Loucy (cell line): ENCODE results near the gene ROBO2.

ENCODE experiments used
- H2AFZ ChIP-seq: fragments of 200-600 bp; sonication (generic); 2 replicates; pipeline ENCODE4 v1.6.0; 2016; ENCODE audit warnings: antibody characterized with exemption, mild to moderate bottlenecking, low read length, moderate library complexity
- H3F3A ChIP-seq: fragments of 200-600 bp; 2 replicates; pipeline ENCODE4 v1.6.0; 2016; ENCODE audit warnings: antibody characterized with exemption, low read depth, mild to moderate bottlenecking
- H3K27me3 ChIP-seq: fragments of 200-600 bp; sonication (generic); 2 replicates; pipeline ENCODE4 v1.6.1; 2014; ENCODE audit warnings: low read length, mild to moderate bottlenecking; ENCODE audit not compliant: insufficient read depth, poor library complexity, severe bottlenecking
- H3K36me3 ChIP-seq: fragments of 200-600 bp; sonication (generic); 2 replicates; pipeline ENCODE4 v1.6.1; 2016; ENCODE audit warnings: low read length; ENCODE audit not compliant: insufficient read depth
- H3K4me1 ChIP-seq: fragments of 200-600 bp; sonication (generic); 2 replicates; pipeline ENCODE4 v1.5.1; 2014; ENCODE audit warnings: low read length, mild to moderate bottlenecking; ENCODE audit not compliant: insufficient read depth, poor library complexity, severe bottlenecking
- H3K4me2 ChIP-seq: fragments of 200-600 bp; sonication (generic); 2 replicates; pipeline ENCODE4 v1.6.0; 2014; ENCODE audit warnings: antibody characterized with exemption, low read length, low read depth, mild to moderate bottlenecking; ENCODE audit not compliant: poor library complexity, severe bottlenecking
- H3K4me3 ChIP-seq: fragments of 200-600 bp; sonication (generic); 2 replicates; pipeline ENCODE4 v1.5.1; 2014; ENCODE audit warnings: low read length, mild to moderate bottlenecking, mixed read lengths; ENCODE audit not compliant: poor library complexity, severe bottlenecking
- H3K79me2 ChIP-seq: fragments of 200-600 bp; sonication (generic); 2 replicates; pipeline ENCODE4 v1.6.1; 2014; ENCODE audit warnings: low read length; ENCODE audit not compliant: insufficient read depth
- H3K9ac ChIP-seq: fragments of 200-600 bp; sonication (generic); 2 replicates; pipeline ENCODE4 v1.6.0; 2014; ENCODE audit warnings: mild to moderate bottlenecking, low read depth, low read length, moderate library complexity; ENCODE audit not compliant: poor library complexity, severe bottlenecking
- H3K9me2 ChIP-seq: fragments of 200-600 bp; sonication (generic); replicated peaks from 2 replicates; pipeline ENCODE4 v1.6.1; 2016; ENCODE audit warnings: low read depth, low read length, mixed read lengths
- H3K9me3 ChIP-seq: fragments of 200-600 bp; sonication (generic); 2 replicates; pipeline ENCODE4 v1.6.1; 2014; ENCODE audit warnings: mild to moderate bottlenecking, antibody characterized with exemption, low read length, low read depth; ENCODE audit not compliant: insufficient read depth
- H4K20me1 ChIP-seq: fragments of 200-600 bp; sonication (generic); 2 replicates; pipeline ENCODE4 v1.6.0; 2014; ENCODE audit warnings: antibody characterized with exemption, low read length, mild to moderate bottlenecking; ENCODE audit not compliant: insufficient read depth, poor library complexity, severe bottlenecking
- CTCF ChIP-seq: fragments of 200-600 bp; sonication (generic); conservative IDR thresholded peaks from 2 replicates; pipeline ENCODE4 v1.5.1; 2014; ENCODE audit warnings: mild to moderate bottlenecking, antibody characterized with exemption, low read length
- EZH2phosphoT487 ChIP-seq: fragments of 200-600 bp; IDR thresholded peaks from 2 replicates; pipeline ENCODE4 v1.6.1; 2018; ENCODE audit warnings: antibody characterized with exemption, mild to moderate bottlenecking, moderate library complexity, borderline replicate concordance

Gene ROBO2

DNA sequence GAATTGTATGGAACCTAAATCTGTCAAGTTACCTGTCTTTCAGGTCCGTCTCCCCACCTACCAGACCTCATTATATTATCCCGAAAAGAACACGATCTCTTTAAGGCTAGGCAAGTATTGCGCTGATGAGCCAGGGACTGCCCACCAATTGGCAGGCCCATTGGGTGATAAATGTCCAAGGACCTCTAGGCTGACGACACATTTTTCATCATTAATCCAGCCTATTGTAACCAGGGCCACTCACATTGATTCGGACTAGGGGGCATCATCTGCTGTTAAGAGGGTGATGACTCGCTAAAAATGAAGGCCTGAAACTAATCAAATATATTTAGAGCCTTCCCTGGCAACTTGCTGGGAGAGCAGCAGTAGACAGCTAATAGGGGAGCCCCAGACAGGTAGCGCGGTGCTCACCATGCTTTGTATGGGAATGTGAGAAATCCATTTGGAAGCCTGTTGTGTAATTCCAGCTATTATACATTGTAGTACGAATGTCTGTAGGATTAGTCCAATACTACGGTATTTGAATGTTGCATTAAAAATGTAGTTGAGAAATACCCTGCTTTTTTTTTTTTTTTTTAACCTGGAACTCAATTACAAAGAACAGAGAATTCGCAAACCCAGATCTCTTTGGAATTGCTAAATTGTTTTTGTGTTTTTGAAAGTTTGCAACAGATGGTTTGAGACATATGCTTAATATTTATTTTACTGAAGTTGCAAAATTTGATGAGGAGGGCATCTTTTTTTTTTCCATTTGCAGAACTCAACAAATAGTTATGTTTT lies 156.1 kb downstream of the ROBO2 start:
- no peak overlapping the region for H2AFZ ChIP-seq
- H3K4me3 ChIP-seq: no peak overlapping the region
- H3K36me3 ChIP-seq: no peaks in the 10 kb centered on the region
- no peak overlapping the region for H3K4me2 ChIP-seq
- no peak overlapping the region for H3K9ac ChIP-seq
- no peaks in the 10 kb centered on the region for H3F3A ChIP-seq
- H3K79me2 ChIP-seq: no peaks in the 10 kb centered on the region
- no peaks in the 10 kb centered on the region for H3K9me3 ChIP-seq
- H3K9me2 ChIP-seq: no peaks in the 10 kb centered on the region
- TF ChIP-seq CTCF (no peak), EZH2phosphoT487 (no peak)
- H4K20me1 ChIP-seq: no peaks in the 10 kb centered on the region
- H3K27me3 ChIP-seq: no peaks in the 10 kb centered on the region
- H3K4me1 ChIP-seq: no peaks in the 10 kb centered on the region

DNA sequence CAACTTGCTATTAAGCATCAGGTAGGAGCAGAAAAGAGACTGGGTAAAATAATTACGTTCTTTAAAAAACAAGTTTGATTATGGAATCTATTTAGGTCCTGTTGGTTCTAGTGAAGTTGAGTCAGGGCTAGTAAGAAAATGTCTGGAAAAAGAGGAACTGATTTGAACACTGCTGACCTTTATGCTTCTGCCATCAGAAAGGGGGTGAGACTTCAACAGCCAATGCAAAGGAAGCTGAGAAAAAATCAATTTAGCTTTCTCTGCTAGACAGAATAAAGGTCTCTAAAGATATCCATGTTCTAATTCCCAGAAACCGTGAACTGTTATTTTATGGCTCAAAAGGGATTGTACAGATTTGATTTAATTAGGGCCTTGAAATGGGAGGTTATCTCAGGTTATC lies 157.5 kb downstream of the ROBO2 start:
- no peak overlapping the region for H2AFZ ChIP-seq
- H3F3A ChIP-seq: no peaks in the 10 kb centered on the region
- H3K79me2 ChIP-seq: no peaks in the 10 kb centered on the region
- H3K4me1 ChIP-seq: no peaks in the 10 kb centered on the region
- no peaks in the 10 kb centered on the region for H4K20me1 ChIP-seq
- H3K9me3 ChIP-seq: no peaks in the 10 kb centered on the region
- no peaks in the 10 kb centered on the region for H3K36me3 ChIP-seq
- H3K4me3 ChIP-seq: no peak overlapping the region
- H3K27me3 ChIP-seq: no peaks in the 10 kb centered on the region
- H3K4me2 ChIP-seq: no peak overlapping the region
- no peak overlapping the region for H3K9ac ChIP-seq
- no peak for TF ChIP-seq EZH2phosphoT487
- TF ChIP-seq CTCF: no peak
- no peaks in the 10 kb centered on the region for H3K9me2 ChIP-seq

DNA sequence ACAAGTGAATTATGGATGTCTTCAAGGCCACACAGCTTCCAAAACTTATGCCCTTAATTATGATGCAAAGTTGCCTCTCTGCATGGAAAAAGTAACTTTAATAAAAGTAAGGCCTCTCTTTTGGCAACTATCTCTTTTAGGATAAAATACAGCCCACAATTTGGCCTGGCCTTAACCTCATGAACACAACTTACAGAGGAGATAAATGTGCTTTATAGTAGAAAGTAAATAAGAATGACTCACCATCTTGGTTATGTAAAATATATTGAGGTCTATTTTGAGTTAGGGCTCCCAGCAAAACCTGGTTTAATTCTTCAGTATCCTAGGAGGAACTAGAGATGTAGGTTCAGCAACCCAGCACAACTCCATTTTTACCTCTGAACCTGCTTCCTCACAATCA lies 164.0 kb downstream of the ROBO2 start:
- no peaks in the 10 kb centered on the region for H3K9me3 ChIP-seq
- no peak for TF ChIP-seq CTCF
- TF ChIP-seq EZH2phosphoT487: no peak
- no peak overlapping the region for H3K4me2 ChIP-seq
- no peaks in the 10 kb centered on the region for H3K4me1 ChIP-seq
- no peak overlapping the region for H3K4me3 ChIP-seq
- H3K79me2 ChIP-seq: no peaks in the 10 kb centered on the region
- H4K20me1 ChIP-seq: no peaks in the 10 kb centered on the region
- no peaks in the 10 kb centered on the region for H3K9me2 ChIP-seq
- H3K27me3 ChIP-seq: no peaks in the 10 kb centered on the region
- no peak overlapping the region for H3K9ac ChIP-seq
- H3F3A ChIP-seq: no peaks in the 10 kb centered on the region
- no peak overlapping the region for H2AFZ ChIP-seq
- H3K36me3 ChIP-seq: no peaks in the 10 kb centered on the region
